ENCODE data around the gene CCAR1.
A peak's percentile ranks its signal among the peaks of the same experiment; 100 is the strongest.
"Not testable (repeated sequence)": the region's sequence is repeated elsewhere in the genome, so short reads cannot be mapped to it uniquely, and the experiment has no call there.

The CCAR1 gene

GRCh38 chr10:68759223-68759863 is 38.3 kb downstream of the CCAR1 start:
- DNase-seq = no peak

- no peak for DNase-seq
Observed at GRCh38 chr10:68759967-68760366, 38.9 kb downstream of the CCAR1 start.

- DNase-seq = not testable (repeated sequence)
Observed at GRCh38 chr10:68767407-68767806, 46.4 kb downstream of the CCAR1 start.

GRCh38 chr10:68781613-68782574 is 60.9 kb downstream of the CCAR1 start:
- no peak for DNase-seq

- no peak for DNase-seq
Observed at GRCh38 chr10:68784476-68784875, 63.4 kb downstream of the CCAR1 start.

GRCh38 chr10:68787813-68788212 is 66.8 kb downstream of the CCAR1 start:
- no peak for DNase-seq

GRCh38 chr10:68790476-68790875 is 69.4 kb downstream of the CCAR1 start:
- no peak for DNase-seq

GRCh38 chr10:68792115-68792514 is 71.1 kb downstream of the CCAR1 start:
- DNase-seq = peak in 1 of 2 experiments; percentile 13

GRCh38 chr10:68795886-68796532 is 75.0 kb downstream of the CCAR1 start:
- no peak for DNase-seq

GRCh38 chr10:68796605-68797004 is 75.6 kb downstream of the CCAR1 start:
- no peak for DNase-seq

- no peak for DNase-seq
Observed at GRCh38 chr10:68800211-68800610, 79.2 kb downstream of the CCAR1 start.

GRCh38 chr10:68804692-68805091 is 83.7 kb downstream of the CCAR1 start:
- DNase-seq = no peak

- DNase-seq = not testable (repeated sequence)
Observed at GRCh38 chr10:68810830-68811229, 89.8 kb downstream of the CCAR1 start.

GRCh38 chr10:68811314-68812009 is 90.4 kb downstream of the CCAR1 start:
- DNase-seq = no peak

GRCh38 chr10:68812420-68812819 is 91.4 kb downstream of the CCAR1 start:
- DNase-seq = no peak

GRCh38 chr10:68813559-68813958 is 92.5 kb downstream of the CCAR1 start:
- DNase-seq = no peak

- no peak for DNase-seq
Observed at GRCh38 chr10:68816796-68817412, 95.9 kb downstream of the CCAR1 start.

GRCh38 chr10:68820359-68820758 is 99.3 kb downstream of the CCAR1 start:
- DNase-seq = not testable (repeated sequence)

- not testable (repeated sequence) for DNase-seq
Observed at GRCh38 chr10:68822626-68823025, 101.6 kb downstream of the CCAR1 start.

GRCh38 chr10:68826764-68827591 is 105.9 kb downstream of the CCAR1 start, which contains the start of gene STOX1:
Gene STOX1, plus strand, starts transcription at chr10:68827531. Its CDS starts 93 bp downstream, at chr10:68827624.
- peak in 1 of 2 experiments; percentile 66 for DNase-seq

GRCh38 chr10:68827592-68827959 is 106.5 kb downstream of the CCAR1 start:
- DNase-seq = not testable (repeated sequence)

Measured in SW 1271 (cell line).